NOMO-1 treated with DMSO at 0.1 percent for 48 hours (cell line): ENCODE data around the gene CTNNA3.

Source experiments
- DNase-seq: peaks from one replicate; lab custom pipeline; 2025; ENCODE audit not compliant: unreplicated experiment; lab: John Stamatoyannopoulos, UW

CTNNA3 gene

DNA sequence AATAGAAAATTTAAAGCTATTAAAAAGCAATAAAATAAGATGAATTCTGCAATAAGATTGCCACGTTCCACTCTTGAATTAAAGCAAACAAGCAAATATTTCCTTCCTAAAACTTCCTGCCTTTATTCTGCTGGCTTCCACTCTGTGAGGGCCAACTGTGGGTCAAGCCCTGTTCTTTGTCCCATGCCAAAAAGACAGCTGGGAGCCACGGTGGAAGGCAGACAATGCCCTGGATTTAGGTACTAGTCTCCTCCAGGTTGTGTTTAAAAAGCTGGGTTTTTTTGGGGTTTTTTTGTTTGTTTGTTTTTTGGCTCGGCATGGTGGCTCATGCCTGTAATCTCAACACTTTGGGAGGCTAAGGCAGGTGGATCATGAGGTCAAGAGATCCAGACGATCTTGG is 731.0 kb downstream of the CTNNA3 start:
- DNase-seq, result no peak

- no peak for DNase-seq
Measured at GRCh38 chr10:66958466-66958865, 737.5 kb downstream of the CTNNA3 start.

DNA sequence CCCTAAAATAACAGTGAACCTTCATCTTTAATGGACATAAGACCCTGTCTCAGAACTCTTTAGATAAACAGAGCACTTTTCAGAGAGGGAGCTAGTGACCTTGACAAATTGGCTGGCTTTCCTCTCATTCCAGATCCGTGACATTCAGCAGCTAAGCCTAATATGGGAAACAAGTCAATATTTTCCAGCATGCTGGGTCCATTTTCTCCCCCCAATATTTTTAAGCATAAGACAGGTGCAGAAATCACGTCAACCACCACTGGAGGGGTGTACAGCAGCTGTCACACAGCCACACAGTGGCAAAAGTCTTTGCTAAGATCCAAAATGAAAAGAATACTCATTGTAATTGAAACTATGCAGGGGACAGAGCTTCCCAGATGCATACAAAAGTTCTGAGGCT is 744.1 kb downstream of the CTNNA3 start:
- DNase-seq, result no peak

GRCh38 chr10:66943590-66943989 is 752.4 kb downstream of the CTNNA3 start:
- DNase-seq, result no peak

- DNase-seq, result no peak
Measured at GRCh38 chr10:66942407-66942806, 753.6 kb downstream of the CTNNA3 start.

- no peak for DNase-seq
Measured at GRCh38 chr10:66941491-66941890, 754.5 kb downstream of the CTNNA3 start.

DNA sequence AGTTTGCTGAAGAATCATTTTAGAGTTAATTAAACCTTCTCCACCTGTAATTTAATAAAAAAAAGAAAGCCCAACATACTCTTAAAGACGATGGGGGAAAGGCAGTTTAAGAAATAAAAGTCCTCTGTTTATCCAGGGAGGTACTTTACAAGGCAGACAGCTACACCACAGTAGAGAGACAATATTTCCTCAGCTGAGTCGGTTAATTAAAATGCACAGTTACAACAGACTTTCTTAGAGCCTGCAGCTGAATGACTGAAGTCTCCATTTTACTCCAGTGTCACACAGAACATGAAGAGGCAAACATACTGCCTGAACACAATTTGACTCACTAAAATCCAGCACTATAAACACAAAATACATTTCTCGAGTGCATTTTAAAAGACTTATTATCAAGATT is 755.0 kb downstream of the CTNNA3 start:
- DNase-seq, result no peak

GRCh38 chr10:66934711-66935110 is 761.3 kb downstream of the CTNNA3 start:
- DNase-seq, result no peak

DNA sequence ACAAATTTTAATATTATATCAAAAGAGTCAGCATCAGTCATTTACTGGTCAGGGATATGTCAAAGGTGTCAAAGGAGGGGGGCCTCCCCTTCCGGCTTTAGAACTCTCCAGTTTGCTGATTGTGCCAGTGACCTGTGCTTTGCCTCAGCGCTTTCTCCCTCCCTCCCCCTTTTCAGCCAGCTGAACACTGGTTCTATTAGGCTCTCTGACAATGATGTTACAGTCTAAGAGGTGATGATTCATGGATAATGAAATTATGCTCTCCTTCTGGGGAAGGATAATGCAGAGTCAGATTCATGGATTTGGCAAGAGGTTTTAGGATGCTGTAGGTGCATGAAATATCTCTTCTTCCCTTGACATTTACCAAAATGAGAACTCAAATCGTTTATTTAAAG is 764.0 kb downstream of the CTNNA3 start:
- DNase-seq, result no peak

- DNase-seq, result peak; percentile 41
Measured at GRCh38 chr10:66931340-66931948, 764.6 kb downstream of the CTNNA3 start.

DNA sequence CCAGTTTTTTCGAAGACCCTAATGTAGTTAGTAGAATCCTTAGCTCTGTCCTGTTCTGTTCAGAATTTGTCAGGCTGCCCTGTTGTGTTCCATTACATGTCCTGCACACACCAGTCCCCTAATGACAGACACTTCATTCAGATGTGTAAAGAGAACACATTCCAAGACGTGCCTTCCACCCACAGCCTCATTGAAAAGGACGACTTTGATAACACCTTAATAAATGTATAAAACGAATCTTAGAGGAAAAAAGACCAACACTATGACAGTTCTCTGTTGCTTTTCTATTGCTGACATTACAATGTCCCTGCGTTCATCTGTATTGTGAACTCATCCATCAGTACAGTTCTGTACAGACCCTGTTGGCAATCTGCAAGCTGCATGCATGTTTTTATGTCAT is 766.6 kb downstream of the CTNNA3 start:
- no peak for DNase-seq

- DNase-seq, result no peak
Measured at GRCh38 chr10:66928776-66929175, 767.2 kb downstream of the CTNNA3 start.

GRCh38 chr10:66927971-66928770 is 767.8 kb downstream of the CTNNA3 start:
- no peak for DNase-seq

GRCh38 chr10:66927251-66927935 is 768.6 kb downstream of the CTNNA3 start:
- DNase-seq, result no peak

- no peak for DNase-seq
Measured at GRCh38 chr10:66926841-66927240, 769.2 kb downstream of the CTNNA3 start.

GRCh38 chr10:66925896-66926715 is 769.9 kb downstream of the CTNNA3 start, which contains the start of gene LRRTM3:
LRRTM3 (plus strand) TSS chr10:66926036.
- DNase-seq, result peak; percentile 62

DNA sequence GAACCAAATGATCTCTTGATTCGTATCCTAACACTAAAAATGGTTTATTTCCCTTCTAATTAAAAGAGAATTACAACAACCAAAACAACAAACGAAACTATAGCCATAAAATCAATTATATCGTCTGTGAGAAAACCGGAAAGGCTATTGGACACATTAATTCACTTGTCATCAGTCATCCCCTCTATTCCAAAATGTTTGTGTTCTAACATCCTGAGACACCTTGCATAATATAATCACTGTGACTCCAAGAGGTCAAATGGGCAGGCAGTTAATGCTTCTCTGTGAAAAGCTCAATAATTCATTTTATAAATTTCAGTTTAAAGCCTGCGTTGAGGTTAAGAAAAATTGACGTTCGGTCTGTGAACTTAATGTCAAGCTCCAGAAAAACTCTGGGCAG is 770.6 kb downstream of the CTNNA3 start:
- no peak for DNase-seq

GRCh38 chr10:66924674-66925345 is 771.2 kb downstream of the CTNNA3 start:
- no peak for DNase-seq

DNA sequence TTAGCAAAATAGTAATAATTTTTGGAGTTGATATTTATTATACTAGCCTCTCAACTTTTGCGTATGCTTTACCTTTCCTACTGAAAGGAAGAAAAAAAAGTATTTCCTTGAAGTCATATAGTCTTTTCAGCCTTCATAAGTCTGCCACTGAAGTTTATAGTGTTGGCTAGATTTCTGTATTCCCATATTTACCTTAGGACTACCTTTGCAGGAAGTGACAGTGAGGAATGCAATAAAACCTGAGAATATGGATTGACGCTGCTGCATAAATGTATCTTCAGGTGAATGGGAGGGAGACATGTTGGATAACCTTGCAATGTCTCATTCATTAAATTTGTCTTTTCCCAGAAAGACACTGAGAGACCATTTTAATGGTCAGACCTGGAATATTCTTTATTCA is 776.7 kb downstream of the CTNNA3 start:
- no peak for DNase-seq

- DNase-seq, result no peak
Measured at GRCh38 chr10:66917104-66917503, 778.9 kb downstream of the CTNNA3 start.

- DNase-seq, result no peak
Measured at GRCh38 chr10:66916030-66916429, 780.0 kb downstream of the CTNNA3 start.
